DND-41 (cell line): ENCODE measurements around the gene LIN7C.

Experiments used
- CTCF ChIP-seq: IDR thresholded peaks from 2 replicates; pipeline ENCODE4 v1.5.1; 2012; ENCODE audit warnings: borderline replicate concordance, low read length, moderate library complexity, mild to moderate bottlenecking; ENCODE audit not compliant: poor library complexity, severe bottlenecking; ENCODE audit errors: extremely low read depth
- EZH2 ChIP-seq: IDR thresholded peaks from 3 replicates; pipeline ENCODE4 v1.6.1; 2012; ENCODE audit warnings: borderline replicate concordance, low read depth, mild to moderate bottlenecking, moderate library complexity, low read length, inconsistent platforms; ENCODE audit not compliant: severe bottlenecking

- no peak for TF ChIP-seq CTCF
- TF ChIP-seq EZH2, result no peak
Observed at GRCh38 chr11:27518518-27518917, 11.9 kb upstream of the LIN7C start.
